NT2/D1 (cell line): Measurements from ENCODE around the gene PTPRN2.

Experiments
- DNase-seq: peaks from one replicate; pipeline ENCODE4 v3.0.0-alpha.2; 2011; ENCODE audit warnings: low read depth, low spot score
- H3K27me3 ChIP-seq: 2 replicates; pipeline ENCODE4 v1.6.0; 2011; ENCODE audit warnings: mild to moderate bottlenecking; ENCODE audit not compliant: insufficient read length, insufficient read depth
- H3K36me3 ChIP-seq: 2 replicates; pipeline ENCODE4 v1.6.1; 2011; ENCODE audit warnings: mild to moderate bottlenecking, low read length, mixed read lengths; ENCODE audit not compliant: insufficient read depth, insufficient read length
- H3K4me1 ChIP-seq: 2 replicates; pipeline ENCODE4 v1.5.1; 2011; ENCODE audit not compliant: insufficient read depth, insufficient read length
- H3K4me3 ChIP-seq: 2 replicates; pipeline ENCODE4 v1.5.1; 2011; ENCODE audit warnings: low read depth; ENCODE audit not compliant: insufficient read length
- H3K9ac ChIP-seq: 2 replicates; pipeline ENCODE4 v1.6.0; 2011; ENCODE audit warnings: low read depth; ENCODE audit not compliant: insufficient read length
- H3K9me3 ChIP-seq: 2 replicates; pipeline ENCODE4 v1.5.1; 2011; ENCODE audit warnings: mild to moderate bottlenecking, low read length; ENCODE audit not compliant: insufficient read depth
- SUZ12 ChIP-seq: IDR thresholded peaks from 2 replicates; pipeline ENCODE4 v1.6.1; 2011; ENCODE audit not compliant: insufficient read length, insufficient read depth; ENCODE audit errors: extremely low read depth
- YY1 ChIP-seq: IDR thresholded peaks from 2 replicates; pipeline ENCODE4 v1.6.1; 2011; ENCODE audit not compliant: insufficient read length, insufficient read depth
- ZNF274 ChIP-seq: IDR thresholded peaks from 2 replicates; pipeline ENCODE4 v1.6.1; 2011; ENCODE audit warnings: mild to moderate bottlenecking, low read depth, low read length

Gene PTPRN2

GRCh38 chr7:157499121-157499834 is 1088.3 kb downstream of the PTPRN2 start:
- Histone ChIP-seq H3K9me3 (no peaks in the 10 kb centered on the region), H3K9ac (no peak overlapping the region), H3K27me3 (peaks cover 65% of the 10 kb centered on the region), H3K36me3 (no peaks in the 10 kb centered on the region), H3K4me3 (no peak overlapping the region), H3K4me1 (peaks cover 7% of the 10 kb centered on the region)
- TF ChIP-seq SUZ12 = no peak
- no peak for TF ChIP-seq YY1
- TF ChIP-seq ZNF274 = no peak
- no peak for DNase-seq

GRCh38 chr7:157498657-157499056 is 1089.0 kb downstream of the PTPRN2 start:
- H3K4me1 ChIP-seq = peaks cover 7% of the 10 kb centered on the region
- H3K9me3 ChIP-seq = no peaks in the 10 kb centered on the region
- TF ChIP-seq SUZ12 = no peak
- no peak for TF ChIP-seq ZNF274
- TF ChIP-seq YY1 = no peak
- H3K36me3 ChIP-seq = no peaks in the 10 kb centered on the region
- DNase-seq = no peak
- no peak overlapping the region for H3K4me3 ChIP-seq
- no peak overlapping the region for H3K9ac ChIP-seq
- peaks cover 63% of the 10 kb centered on the region for H3K27me3 ChIP-seq

- no peak overlapping the region for H3K4me3 ChIP-seq
- no peak overlapping the region for H3K9ac ChIP-seq
- H3K4me1 ChIP-seq = peaks cover 7% of the 10 kb centered on the region
- TF ChIP-seq YY1 (no peak), SUZ12 (no peak), ZNF274 (no peak)
- H3K9me3 ChIP-seq = no peaks in the 10 kb centered on the region
- peaks cover 62% of the 10 kb centered on the region for H3K27me3 ChIP-seq
- H3K36me3 ChIP-seq = no peaks in the 10 kb centered on the region
- DNase-seq = no peak
Observed at GRCh38 chr7:157497744-157498651, 1089.6 kb downstream of the PTPRN2 start.

GRCh38 chr7:157497367-157497743 is 1090.3 kb downstream of the PTPRN2 start:
- Histone ChIP-seq H3K9ac (no peak overlapping the region), H3K36me3 (no peaks in the 10 kb centered on the region), H3K27me3 (peaks cover 56% of the 10 kb centered on the region)

GRCh38 chr7:157496416-157497275 is 1091.0 kb downstream of the PTPRN2 start:
- Histone ChIP-seq H3K36me3 (no peaks in the 10 kb centered on the region), H3K9ac (no peak overlapping the region), H3K4me3 (no peak overlapping the region), H3K27me3 (peaks cover 49% of the 10 kb centered on the region), H3K9me3 (no peaks in the 10 kb centered on the region), H3K4me1 (peaks cover 7% of the 10 kb centered on the region)
- TF ChIP-seq SUZ12 (no peak), YY1 (no peak), ZNF274 (no peak)
- no peak for DNase-seq

More at GRCh38 chr7:157497367-157497743, 1090.3 kb downstream of the PTPRN2 start:
- no peak for TF ChIP-seq YY1
- TF ChIP-seq ZNF274 = no peak
- no peak for TF ChIP-seq SUZ12
- Histone ChIP-seq H3K4me1 (peaks cover 7% of the 10 kb centered on the region), H3K9me3 (no peaks in the 10 kb centered on the region), H3K4me3 (no peak overlapping the region)
- DNase-seq = no peak

GRCh38 chr7:157495594-157495993 is 1092.0 kb downstream of the PTPRN2 start:
- Histone ChIP-seq H3K9me3 (peaks cover 10% of the 10 kb centered on the region; the same call in 1 of the 2 replicates), H3K4me3 (no peak overlapping the region), H3K36me3 (no peaks in the 10 kb centered on the region), H3K27me3 (peaks cover 38% of the 10 kb centered on the region), H3K9ac (no peak overlapping the region), H3K4me1 (peaks cover 7% of the 10 kb centered on the region)
- no peak for DNase-seq
- TF ChIP-seq YY1 = no peak
- TF ChIP-seq ZNF274 = no peak
- no peak for TF ChIP-seq SUZ12
